IMR-90 (cell line): ENCODE measurements around the gene SNX2.

Experiments used
- MAZ ChIP-seq: IDR thresholded peaks from 2 replicates; pipeline ENCODE4 v1.6.1; 2012; ENCODE audit warnings: low read depth, mild to moderate bottlenecking, low read length, improper control_type of control experiment, moderate library complexity, borderline replicate concordance
- POLR2A ChIP-seq: IDR thresholded peaks from 2 replicates; pipeline ENCODE4 v1.6.1; 2012; ENCODE audit warnings: mild to moderate bottlenecking, low read depth, low read length
- RAD21 ChIP-seq: IDR thresholded peaks from 2 replicates; pipeline ENCODE4 v1.6.1; 2012; ENCODE audit warnings: low read length, improper control_type of control experiment
- RCOR1 ChIP-seq: IDR thresholded peaks from 2 replicates; pipeline ENCODE4 v1.6.1; 2012; ENCODE audit warnings: mild to moderate bottlenecking, low read length, improper control_type of control experiment; ENCODE audit not compliant: insufficient replicate concordance
- RFX5 ChIP-seq: IDR thresholded peaks from 2 replicates; pipeline ENCODE4 v1.8.0; 2012; ENCODE audit warnings: low read depth, mild to moderate bottlenecking, low read length, moderate library complexity
- TF ChIP-seq, protein P1 (sequence below): conservative IDR thresholded peaks from 2 replicates; pipeline ENCODE4 v1.5.1; 2012; ENCODE audit warnings: mild to moderate bottlenecking, low read depth, low read length, improper control_type of control experiment

DNA sequence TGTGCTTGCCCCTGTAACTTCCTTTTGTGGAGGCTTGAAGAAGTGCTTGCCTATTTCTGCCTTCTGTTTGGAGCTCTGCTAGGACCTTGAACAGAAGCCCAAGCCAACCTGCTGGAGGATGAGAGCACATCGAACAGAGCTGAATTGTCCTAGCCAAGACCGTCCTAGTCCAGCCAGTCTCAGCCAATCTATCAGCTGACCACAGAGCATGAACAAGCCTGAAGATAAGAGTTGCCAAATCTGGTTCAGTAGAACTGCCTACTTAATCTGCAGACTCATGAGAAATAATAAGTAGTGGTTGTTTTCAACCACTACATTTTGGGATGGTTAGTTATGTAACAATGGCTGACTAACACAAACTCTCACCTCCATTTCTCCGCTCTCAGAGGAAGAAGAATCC is 4.4 kb upstream of the SNX2 start:
- TF ChIP-seq, protein P1, sequence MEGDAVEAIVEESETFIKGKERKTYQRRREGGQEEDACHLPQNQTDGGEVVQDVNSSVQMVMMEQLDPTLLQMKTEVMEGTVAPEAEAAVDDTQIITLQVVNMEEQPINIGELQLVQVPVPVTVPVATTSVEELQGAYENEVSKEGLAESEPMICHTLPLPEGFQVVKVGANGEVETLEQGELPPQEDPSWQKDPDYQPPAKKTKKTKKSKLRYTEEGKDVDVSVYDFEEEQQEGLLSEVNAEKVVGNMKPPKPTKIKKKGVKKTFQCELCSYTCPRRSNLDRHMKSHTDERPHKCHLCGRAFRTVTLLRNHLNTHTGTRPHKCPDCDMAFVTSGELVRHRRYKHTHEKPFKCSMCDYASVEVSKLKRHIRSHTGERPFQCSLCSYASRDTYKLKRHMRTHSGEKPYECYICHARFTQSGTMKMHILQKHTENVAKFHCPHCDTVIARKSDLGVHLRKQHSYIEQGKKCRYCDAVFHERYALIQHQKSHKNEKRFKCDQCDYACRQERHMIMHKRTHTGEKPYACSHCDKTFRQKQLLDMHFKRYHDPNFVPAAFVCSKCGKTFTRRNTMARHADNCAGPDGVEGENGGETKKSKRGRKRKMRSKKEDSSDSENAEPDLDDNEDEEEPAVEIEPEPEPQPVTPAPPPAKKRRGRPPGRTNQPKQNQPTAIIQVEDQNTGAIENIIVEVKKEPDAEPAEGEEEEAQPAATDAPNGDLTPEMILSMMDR = no peak
- no peak for TF ChIP-seq RFX5
- TF ChIP-seq POLR2A = no peak
- no peak for TF ChIP-seq RAD21
- no peak for TF ChIP-seq MAZ
- no peak for TF ChIP-seq RCOR1
